ENCODE results near the gene HCFC1R1. TPM values are rescaled to one million over a fixed set of nuclear protein-coding genes. Genes with fewer than 3 reads are reported as not detected.

The HCFC1R1 gene
- total RNA-seq, 1 experiment from 2014 or later, result 61.3 TPM

DNA sequence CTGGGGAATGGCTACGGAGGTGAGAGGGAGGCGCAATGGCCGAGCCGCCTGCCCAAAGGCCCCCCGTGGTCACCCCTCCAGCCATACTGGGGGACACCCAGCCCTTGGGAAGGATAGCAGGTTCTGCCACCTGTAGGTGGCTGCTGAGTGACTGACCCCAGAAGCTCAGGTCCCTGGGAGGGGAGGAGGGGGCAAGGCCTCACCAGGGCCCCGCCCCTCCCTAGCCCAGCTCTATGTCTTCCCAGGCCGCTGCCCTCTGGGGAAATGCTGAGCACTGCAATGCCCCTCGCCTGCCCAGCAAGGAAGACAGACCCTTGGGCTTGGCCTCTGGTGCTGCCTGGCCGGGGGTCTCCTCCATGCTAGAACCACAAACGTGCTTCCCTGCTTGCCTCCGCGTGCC is 22.4 kb downstream of the HCFC1R1 start:
- Histone ChIP-seq H4K8ac (replicated peaks; ENCODE audit: insufficient read length, low read depth, low read length) (no peak overlapping the region), H3K4me1 (ENCODE audit: insufficient read depth, low read length) (peaks cover under 1% of the 10 kb centered on the region; the same call in 1 of the 2 replicates), H2BK120ac (ENCODE audit: low read depth, low read length, poor library complexity, severe bottlenecking) (no peak overlapping the region), H3K18ac (ENCODE audit: insufficient read length, low read depth, low read length) (no peak overlapping the region), H2BK15ac (ENCODE audit: low read depth, low read length) (no peak overlapping the region), H3K56ac (ENCODE audit: insufficient read length, low read depth, low read length) (no peak overlapping the region), H3K14ac (ENCODE audit: insufficient read depth, low read length) (no peak overlapping the region; the same call in 1 of the 2 replicates), H4K20me1 (ENCODE audit: control insufficient read depth, insufficient read depth, insufficient read length) (peaks cover 2% of the 10 kb centered on the region), H4K5ac (ENCODE audit: insufficient read length, low read depth, low read length) (no peak overlapping the region), H3K79me2 (ENCODE audit: insufficient read depth, low read length) (no peaks in the 10 kb centered on the region), H3K9ac (ENCODE audit: extremely low read depth, insufficient read length, low read length) (no peak overlapping the region), H3K23ac (ENCODE audit: insufficient read length, low read depth, low read length) (no peak overlapping the region), H2AFZ (ENCODE audit: low read length) (no peak overlapping the region), H3K9me3 (ENCODE audit: control insufficient read depth, low read depth, low read length) (no peaks in the 10 kb centered on the region), H2AK5ac (ENCODE audit: insufficient read length, low read length) (no peak overlapping the region), H2BK12ac (ENCODE audit: insufficient read length, low read depth, low read length) (no peak overlapping the region), H4K91ac (ENCODE audit: insufficient read length, low read depth, low read length) (no peak overlapping the region), H3K4me2 (ENCODE audit: insufficient read depth, insufficient read length, low read length) (no peak overlapping the region), H3K23me2 (ENCODE audit: insufficient read length, low read depth, low read length, poor library complexity, severe bottlenecking) (no peaks in the 10 kb centered on the region), H3T11ph (ENCODE audit: low read length) (no peak overlapping the region), H3K4ac (ENCODE audit: low read depth, low read length) (no peak overlapping the region), H3K27ac (ENCODE audit: insufficient read length, low read depth, low read length) (no peak overlapping the region), H3K27me3 (ENCODE audit: insufficient read depth, low read length) (no peaks in the 10 kb centered on the region), H3K79me1 (ENCODE audit: insufficient read depth, low read depth, low read length, poor library complexity, severe bottlenecking) (no peaks in the 10 kb centered on the region), H2BK20ac (ENCODE audit: low read depth, low read length, poor library complexity, severe bottlenecking) (no peak overlapping the region), H2BK5ac (ENCODE audit: insufficient read length, low read length) (no peak overlapping the region)
- WGBS (ENCODE audit: extremely low coverage, insufficient read length, low lambda C conversion rate), result no CpG with 5 or more reads among the region's 12 CpGs
- DNase-seq, result peak; percentile 76
- Mint-ChIP-seq H3K27ac (no peak overlapping the region), H3K36me3 (ENCODE audit: insufficient read depth in 1 of 3, low read depth in 3 of 3) (peaks cover 0 to 7% (median 0%) of the 10 kb centered on the region in 3 experiments; a peak in 3 of 7 replicates), H3K4me3 (no peak overlapping the region), H3K9me3 (no peaks in the 10 kb centered on the region), H3K27me3 (ENCODE audit: low read depth) (no peaks in the 10 kb centered on the region; the same call in none of the 2 replicates), H3K4me1 (peaks cover 12 to 34% of the 10 kb centered on the region in 2 experiments)
- TF ChIP-seq, protein P1, sequence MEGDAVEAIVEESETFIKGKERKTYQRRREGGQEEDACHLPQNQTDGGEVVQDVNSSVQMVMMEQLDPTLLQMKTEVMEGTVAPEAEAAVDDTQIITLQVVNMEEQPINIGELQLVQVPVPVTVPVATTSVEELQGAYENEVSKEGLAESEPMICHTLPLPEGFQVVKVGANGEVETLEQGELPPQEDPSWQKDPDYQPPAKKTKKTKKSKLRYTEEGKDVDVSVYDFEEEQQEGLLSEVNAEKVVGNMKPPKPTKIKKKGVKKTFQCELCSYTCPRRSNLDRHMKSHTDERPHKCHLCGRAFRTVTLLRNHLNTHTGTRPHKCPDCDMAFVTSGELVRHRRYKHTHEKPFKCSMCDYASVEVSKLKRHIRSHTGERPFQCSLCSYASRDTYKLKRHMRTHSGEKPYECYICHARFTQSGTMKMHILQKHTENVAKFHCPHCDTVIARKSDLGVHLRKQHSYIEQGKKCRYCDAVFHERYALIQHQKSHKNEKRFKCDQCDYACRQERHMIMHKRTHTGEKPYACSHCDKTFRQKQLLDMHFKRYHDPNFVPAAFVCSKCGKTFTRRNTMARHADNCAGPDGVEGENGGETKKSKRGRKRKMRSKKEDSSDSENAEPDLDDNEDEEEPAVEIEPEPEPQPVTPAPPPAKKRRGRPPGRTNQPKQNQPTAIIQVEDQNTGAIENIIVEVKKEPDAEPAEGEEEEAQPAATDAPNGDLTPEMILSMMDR (conservative IDR thresholded peaks at IDR 0.05), result 0 out of 3 replicates have a peak, but pooled peaks have one; percentile 17

Data from H9 (cell line).